ENCODE data around the gene NCOA7. TPM values are rescaled to one million over a fixed set of nuclear protein-coding genes. Genes with fewer than 3 reads are reported as not detected.

NCOA7 gene
- total RNA-seq, 2 experiments from 2014 or later: 34.6 to 35.7 TPM

GRCh38 chr6:125793863-125794262 is 3.1 kb downstream of the NCOA7 start:
- Mint-ChIP-seq H3K4me3 (peak overlapping the region; percentile 69), H3K9me3 (no peaks in the 10 kb centered on the region), H3K36me3 (ENCODE audit: low read depth) (peaks cover 23% of the 10 kb centered on the region), H3K4me1 (ENCODE audit: low read depth) (peaks cover 74% of the 10 kb centered on the region), H3K27me3 (no peaks in the 10 kb centered on the region), H3K27ac (peak overlapping the region; percentile 79)
- DNase-seq: peak in 2 of 14 experiments; percentile 39 to 59
- ChIA-PET CTCF (interaction anchor here (1.0 to 1.9 kb wide), 2 partner anchors 12 to 163 kb away, joined by 3 to 7 read pairs; partner anchors contain the start of gene HINT3), POLR2A (interaction anchor here (1.0 to 1.3 kb wide), 2 partner anchors 13 to 192 kb away, joined by 3 to 6 read pairs; partner anchors contain the start of gene TRMT11)
- H3K27me3 ChIP-seq (ENCODE audit: control insufficient read depth in 1 of 2, insufficient read depth in 2 of 2, low read length in 2 of 2): no peaks in the 10 kb centered on the region
- peaks cover 25% of the 10 kb centered on the region for H3K4me1 ChIP-seq (ENCODE audit: insufficient read depth, low read length)
- no peak overlapping the region for H3K27ac ChIP-seq (ENCODE audit: low read depth in 1 of 2, low read length in 2 of 2)
- no peak overlapping the region for H3K4me3 ChIP-seq (ENCODE audit: low read length)
- no peaks in the 10 kb centered on the region for H3K9me3 ChIP-seq (ENCODE audit: control insufficient read depth in 1 of 2, insufficient read depth in 1 of 2, low read length in 2 of 2)
- no peak for ATAC-seq (ENCODE audit: poor library complexity)
- intact Hi-C loops (cut with DNase I, micrococcal nuclease): loop anchor here in 1 of 2 experiments (5.0 kb wide), 1 partner anchor 123 kb away; no protein-coding TSS in a partner anchor
- no peaks in the 10 kb centered on the region for H3K36me3 ChIP-seq (ENCODE audit: insufficient read depth, low read length)
- TF ChIP-seq CTCF (IDR thresholded peaks at IDR 0.05): no peak

GRCh38 chr6:125794342-125795137 is 3.8 kb downstream of the NCOA7 start:
- Histone ChIP-seq H3K27ac (ENCODE audit: low read depth in 1 of 2, low read length in 2 of 2) (no peak overlapping the region), H3K27me3 (ENCODE audit: control insufficient read depth in 1 of 2, insufficient read depth in 2 of 2, low read length in 2 of 2) (no peaks in the 10 kb centered on the region), H3K9me3 (ENCODE audit: control insufficient read depth in 1 of 2, insufficient read depth in 1 of 2, low read length in 2 of 2) (no peaks in the 10 kb centered on the region), H3K4me1 (ENCODE audit: insufficient read depth, low read length) (peaks cover 19% of the 10 kb centered on the region), H3K4me3 (ENCODE audit: low read length) (no peak overlapping the region), H3K36me3 (ENCODE audit: insufficient read depth, low read length) (peaks cover 4% of the 10 kb centered on the region)
- Mint-ChIP-seq H3K27me3 (no peaks in the 10 kb centered on the region), H3K9me3 (no peaks in the 10 kb centered on the region), H3K27ac (peak overlapping the region; percentile 79), H3K36me3 (ENCODE audit: low read depth) (peaks cover 26% of the 10 kb centered on the region), H3K4me1 (ENCODE audit: low read depth) (peaks cover 71% of the 10 kb centered on the region), H3K4me3 (peak overlapping the region; percentile 69)
- no peak for TF ChIP-seq CTCF (IDR thresholded peaks at IDR 0.05)
- no peak for ATAC-seq (ENCODE audit: poor library complexity)
- POLR2A ChIA-PET: interaction anchor here (1.0 to 1.3 kb wide), 2 partner anchors 13 to 192 kb away, joined by 3 to 6 read pairs; partner anchors contain the start of gene TRMT11
- intact Hi-C loops (cut with DNase I, micrococcal nuclease): loop anchor here (5.0 kb wide), 3 partner anchors 43 to 123 kb away; no protein-coding TSS in a partner anchor
- DNase-seq: no peak
- CTCF ChIA-PET: interaction anchor here (1.0 to 1.9 kb wide), 2 partner anchors 13 to 162 kb away, joined by 3 to 7 read pairs; partner anchors contain the start of gene HINT3

GRCh38 chr6:125795301-125795700 is 4.5 kb downstream of the NCOA7 start:
- Mint-ChIP-seq H3K27ac (no peak overlapping the region), H3K4me1 (ENCODE audit: low read depth) (peaks cover 65% of the 10 kb centered on the region), H3K27me3 (no peaks in the 10 kb centered on the region), H3K36me3 (ENCODE audit: low read depth) (peaks cover 19% of the 10 kb centered on the region), H3K4me3 (no peak overlapping the region), H3K9me3 (no peaks in the 10 kb centered on the region)
- intact Hi-C loops (cut with DNase I, micrococcal nuclease): loop anchor here in 1 of 2 experiments (5.0 kb wide), 2 partner anchors 42 to 92 kb away; no protein-coding TSS in a partner anchor
- no peak for TF ChIP-seq CTCF (IDR thresholded peaks at IDR 0.05)
- H3K4me1 ChIP-seq (ENCODE audit: insufficient read depth, low read length): peaks cover 12% of the 10 kb centered on the region
- DNase-seq (no peak), ATAC-seq (ENCODE audit: poor library complexity) (no peak)
- ChIA-PET CTCF (no interaction called here), POLR2A (interaction anchor here (1.0 kb wide), 1 partner anchor 14 kb away, joined by 4 read pairs; no protein-coding TSS in a partner anchor)
- H3K9me3 ChIP-seq (ENCODE audit: control insufficient read depth in 1 of 2, insufficient read depth in 1 of 2, low read length in 2 of 2): no peaks in the 10 kb centered on the region
- no peaks in the 10 kb centered on the region for H3K27me3 ChIP-seq (ENCODE audit: control insufficient read depth in 1 of 2, insufficient read depth in 2 of 2, low read length in 2 of 2)
- H3K27ac ChIP-seq (ENCODE audit: low read depth in 1 of 2, low read length in 2 of 2): no peak overlapping the region
- H3K4me3 ChIP-seq (ENCODE audit: low read length): no peak overlapping the region
- H3K36me3 ChIP-seq (ENCODE audit: insufficient read depth, low read length): peaks cover 5% of the 10 kb centered on the region

Measured in CD4-positive, alpha-beta T cell (primary cell).